Bone marrow (tissue), 2 donors: Measurements from ENCODE around the gene PTAFR.

Source experiments
- DNase-seq, 2 donors: peaks; one replicate each; lab custom pipeline; 2025; lab: John Stamatoyannopoulos, UW

The PTAFR gene

GRCh38 chr1:28176492-28177470 lies at the start of gene PTAFR:
Gene PTAFR, minus strand, starts transcription at chr1:28176690. Its CDS starts 25,669 bp downstream, at chr1:28151021.
- peak; percentile 26 to 33 for DNase-seq

- no peak for DNase-seq
These were observed 36.8 kb upstream of the PTAFR start for GRCh38 chr1:28213315-28213714.

- no peak for DNase-seq
These were observed 33.2 kb upstream of the PTAFR start for GRCh38 chr1:28209700-28210099.

GRCh38 chr1:28208818-28209441 lies 32.4 kb upstream of the PTAFR start:
- peak in 1 of 2 donors; percentile 68 for DNase-seq

GRCh38 chr1:28205243-28205642 lies 28.8 kb upstream of the PTAFR start:
- no peak for DNase-seq

GRCh38 chr1:28200234-28200873 lies 23.9 kb upstream of the PTAFR start:
- DNase-seq, result no peak

- DNase-seq, result no peak
These were observed 23.1 kb upstream of the PTAFR start for GRCh38 chr1:28199328-28200233.

GRCh38 chr1:28197682-28198415 lies 21.4 kb upstream of the PTAFR start:
- DNase-seq, result no peak

- DNase-seq, result no peak
These were observed 19.8 kb upstream of the PTAFR start for GRCh38 chr1:28196330-28196729.

GRCh38 chr1:28195780-28196179 lies 19.3 kb upstream of the PTAFR start:
- no peak for DNase-seq

GRCh38 chr1:28194326-28195035 lies 18.0 kb upstream of the PTAFR start:
- DNase-seq, result no peak

- no peak for DNase-seq
These were observed 17.2 kb upstream of the PTAFR start for GRCh38 chr1:28193701-28194161.

GRCh38 chr1:28190996-28191645 lies 14.6 kb upstream of the PTAFR start:
- no peak for DNase-seq

- DNase-seq, result no peak
These were observed 14.0 kb upstream of the PTAFR start for GRCh38 chr1:28190337-28190979.

GRCh38 chr1:28185071-28185470 lies 8.6 kb upstream of the PTAFR start:
- DNase-seq, result no peak

- DNase-seq, result peak in 1 of 2 donors; percentile 17
These were observed 4.1 kb upstream of the PTAFR start for GRCh38 chr1:28180306-28181305.

GRCh38 chr1:28178690-28179485 lies 2.4 kb upstream of the PTAFR start:
- no peak for DNase-seq
